CD8-positive, alpha-beta memory T cell (primary cell): ENCODE measurements around the gene PHACTR3. TPM values are rescaled to one million over a fixed set of nuclear protein-coding genes. Genes with fewer than 3 reads are reported as not detected.

Source experiments
- CTCF ChIA-PET: fragments of 350-600 bp; sonication (Branson Sonifier 250); formaldehyde crosslinking; loops from one replicate; lab custom pipeline; 2021; ENCODE audit warnings: antibody characterized with exemption; lab: Charles Lee
- POLR2A ChIA-PET: fragments of 350-600 bp; sonication (Branson Sonifier 250); formaldehyde crosslinking; loops from one replicate; lab custom pipeline; 2021; ENCODE audit warnings: antibody characterized with exemption; lab: Charles Lee
- DNase-seq, 5 donors: peaks; one replicate each; pipeline versions ENCODE4 v3.0.0 to v3.0.0-alpha.2; 2020 to 2022; ENCODE audit warnings: mixed read lengths in 1 of 5
- H3K27ac ChIP-seq: one replicate; pipeline ENCODE4 v1.7.0; 2013; ENCODE audit warnings: low read depth, mild to moderate bottlenecking, low read length, moderate library complexity
- H3K27me3 ChIP-seq: 2 replicates; pipeline ENCODE4 v1.7.0; 2013; ENCODE audit warnings: low read length, mild to moderate bottlenecking; ENCODE audit not compliant: insufficient read depth, poor library complexity, severe bottlenecking
- H3K36me3 ChIP-seq: 2 replicates; pipeline ENCODE4 v1.7.0; 2013; ENCODE audit warnings: mild to moderate bottlenecking, low read length, moderate library complexity; ENCODE audit not compliant: insufficient read depth
- H3K4me1 ChIP-seq: 2 replicates; pipeline ENCODE4 v1.7.0; 2013; ENCODE audit warnings: mild to moderate bottlenecking, low read length, moderate library complexity; ENCODE audit not compliant: insufficient read depth
- H3K4me3 ChIP-seq: 2 replicates; pipeline ENCODE4 v1.7.0; 2013; ENCODE audit warnings: mild to moderate bottlenecking, low read length
- H3K9me3 ChIP-seq: 2 replicates; pipeline ENCODE4 v1.7.0; 2013; ENCODE audit warnings: mild to moderate bottlenecking, low read length
- H3K27ac Mint-ChIP-seq, 8 donors: one replicate each; pipeline ENCODE4 v1.8.0; 2020 to 2021; ENCODE audit warnings: mixed read lengths in 8 of 8, mild to moderate bottlenecking in 6 of 8, inconsistent platforms in 3 of 8, moderate library complexity in 3 of 8
- H3K27me3 Mint-ChIP-seq, 2 donors: one replicate each; pipeline ENCODE4 v1.8.0; 2020 to 2021; ENCODE audit warnings: mixed read lengths in 2 of 2, mild to moderate bottlenecking in 1 of 2, moderate library complexity in 1 of 2
- H3K36me3 Mint-ChIP-seq, 3 donors: one replicate each; pipeline ENCODE4 v1.8.0; 2020 to 2021; ENCODE audit warnings: mixed read lengths in 3 of 3, inconsistent platforms in 1 of 3, mild to moderate bottlenecking in 1 of 3
- H3K4me1 Mint-ChIP-seq, 3 donors: one replicate each; pipeline ENCODE4 v1.8.0; 2020 to 2021; ENCODE audit warnings: mixed read lengths in 3 of 3, inconsistent platforms in 1 of 3, mild to moderate bottlenecking in 1 of 3
- H3K4me3 Mint-ChIP-seq, 7 donors: one replicate each; pipeline ENCODE4 v1.8.0; 2020 to 2021; ENCODE audit warnings: mixed read lengths in 7 of 7, mild to moderate bottlenecking in 6 of 7, moderate library complexity in 4 of 7, inconsistent platforms in 2 of 7
- H3K9me3 Mint-ChIP-seq, 5 donors: one replicate each; pipeline ENCODE4 v1.8.0; 2020 to 2022; ENCODE audit warnings: mixed read lengths in 5 of 5, mild to moderate bottlenecking in 3 of 5, moderate library complexity in 2 of 5, inconsistent platforms in 1 of 5
- polyA plus RNA-seq: library from polyadenylated mRNA; unstranded; fragments of 300-500 nt; fragmentation: Illumina TruSeq; gene quantifications from one replicate; pipeline ENCODE4 v1.2.3, GENCODE V29; 2021
- total RNA-seq, 2 experiments: library from RNA; stranded (reverse); gene quantifications; one replicate each; pipeline ENCODE4 v1.2.3, GENCODE V29; 2021

PHACTR3 gene
- total and polyA plus RNA-seq, 3 experiments from 2014 or later, result not detected

DNA sequence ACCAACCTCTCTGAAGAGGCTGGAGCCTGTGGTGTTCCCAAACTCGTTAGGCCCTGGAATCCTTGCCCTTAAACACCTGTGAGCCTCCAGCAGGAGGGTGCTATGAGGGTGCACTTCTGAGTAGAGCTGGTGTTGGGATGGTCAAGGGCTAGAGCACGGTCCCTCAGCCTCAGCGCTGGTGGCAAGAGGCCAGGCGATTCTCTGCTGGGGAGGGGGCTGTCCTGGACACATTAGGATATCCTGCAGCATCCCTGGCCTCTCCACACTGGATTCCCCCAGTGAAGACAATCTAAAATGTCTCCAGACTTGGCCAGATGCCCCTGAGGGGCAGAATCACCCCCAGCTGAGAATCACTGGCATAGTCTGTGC lies 171.3 kb downstream of the PHACTR3 start:
- CTCF ChIA-PET, result no interaction called here
- Histone ChIP-seq H3K4me3 (no peak overlapping the region), H3K4me1 (no peaks in the 10 kb centered on the region), H3K27me3 (no peaks in the 10 kb centered on the region), H3K27ac (no peak overlapping the region), H3K36me3 (no peaks in the 10 kb centered on the region), H3K9me3 (no peaks in the 10 kb centered on the region)
- POLR2A ChIA-PET, result no interaction called here
- Mint-ChIP-seq H3K4me1 (no peaks in the 10 kb centered on the region), H3K27me3 (peaks cover 3 to 10% of the 10 kb centered on the region in 2 donors), H3K9me3 (no peaks in the 10 kb centered on the region), H3K27ac (no peak overlapping the region), H3K36me3 (no peaks in the 10 kb centered on the region), H3K4me3 (no peak overlapping the region)
- no peak for DNase-seq

DNA sequence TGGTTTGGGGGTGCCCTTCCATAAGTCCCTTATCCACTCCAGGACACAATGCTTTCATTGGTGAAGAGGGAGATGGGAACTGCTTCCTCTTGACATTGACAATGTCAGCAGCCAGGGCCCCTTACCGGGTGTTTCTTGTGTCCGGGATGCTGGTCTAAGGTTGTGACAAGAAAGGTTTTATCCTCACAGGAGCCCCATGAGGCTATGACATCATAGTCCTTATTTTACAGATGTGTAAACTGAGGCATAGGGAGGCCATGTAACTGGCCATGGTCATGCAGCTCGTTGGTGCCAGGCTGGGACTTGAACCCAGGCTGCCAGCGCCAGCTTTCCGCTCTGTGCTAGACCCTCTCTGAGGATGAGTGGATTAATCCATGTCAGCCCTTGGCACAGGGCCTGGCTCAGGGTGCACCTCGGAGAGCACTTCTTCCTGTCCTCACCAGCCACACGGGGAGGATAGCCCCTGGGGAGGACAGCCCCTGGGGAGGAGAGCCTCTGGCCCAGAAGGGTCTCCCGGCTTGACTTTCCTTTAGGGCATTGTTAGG lies 171.8 kb downstream of the PHACTR3 start:
- no peaks in the 10 kb centered on the region for H3K4me1 Mint-ChIP-seq
- no peaks in the 10 kb centered on the region for H3K4me1 ChIP-seq
- peaks cover 3 to 10% of the 10 kb centered on the region in 2 donors for H3K27me3 Mint-ChIP-seq
- no peaks in the 10 kb centered on the region for H3K9me3 Mint-ChIP-seq
- no peaks in the 10 kb centered on the region for H3K9me3 ChIP-seq
- no peak overlapping the region for H3K27ac ChIP-seq
- no peaks in the 10 kb centered on the region for H3K36me3 Mint-ChIP-seq
- ChIA-PET CTCF (no interaction called here), POLR2A (no interaction called here)
- no peaks in the 10 kb centered on the region for H3K27me3 ChIP-seq
- H3K4me3 ChIP-seq, result no peak overlapping the region
- no peak overlapping the region for H3K4me3 Mint-ChIP-seq
- DNase-seq, result no peak
- H3K36me3 ChIP-seq, result no peaks in the 10 kb centered on the region
- peak overlapping the region in 1 of 8 donors; percentile 29 for H3K27ac Mint-ChIP-seq

DNA sequence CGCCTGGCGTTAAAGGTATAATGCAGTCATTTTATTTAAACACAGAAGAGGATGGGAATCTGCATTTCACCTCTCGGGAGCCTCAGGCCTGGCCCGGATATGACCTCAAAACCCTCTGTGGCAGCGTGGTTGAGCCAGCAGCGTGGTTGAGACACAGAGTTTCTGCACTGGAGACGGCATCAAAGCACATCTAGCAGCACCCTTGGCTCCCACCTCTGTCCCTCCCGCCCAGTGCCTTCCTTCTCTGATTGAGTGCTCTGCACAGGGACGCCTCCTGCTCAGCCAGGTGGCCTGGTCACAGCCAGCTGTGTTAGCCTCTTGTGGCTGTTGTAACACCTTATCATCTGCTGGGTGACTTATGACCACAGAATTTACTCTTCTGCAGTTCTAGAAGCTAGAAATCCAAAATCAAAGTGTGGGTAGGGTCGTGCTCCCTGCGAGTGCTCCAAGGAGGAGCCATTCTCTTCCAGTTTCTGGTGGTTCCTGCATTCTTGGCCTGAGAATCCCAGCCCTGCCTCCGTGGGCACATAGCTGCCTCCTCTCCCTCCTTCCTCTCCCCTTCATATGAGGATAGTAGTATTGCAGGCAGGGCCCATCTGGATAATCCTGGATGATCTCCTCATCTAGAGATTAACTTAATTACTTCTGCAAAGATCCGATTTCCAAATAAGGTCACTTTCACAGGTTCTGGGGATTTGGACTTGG lies 172.4 kb downstream of the PHACTR3 start:
- Mint-ChIP-seq H3K9me3 (no peaks in the 10 kb centered on the region), H3K27me3 (peaks cover 3 to 9% of the 10 kb centered on the region in 2 donors), H3K4me3 (no peak overlapping the region), H3K27ac (peak overlapping the region in 1 of 8 donors; percentile 29), H3K36me3 (no peaks in the 10 kb centered on the region), H3K4me1 (no peaks in the 10 kb centered on the region)
- no peaks in the 10 kb centered on the region for H3K9me3 ChIP-seq
- H3K36me3 ChIP-seq, result no peaks in the 10 kb centered on the region
- H3K4me3 ChIP-seq, result no peak overlapping the region
- DNase-seq, result no peak
- H3K4me1 ChIP-seq, result no peaks in the 10 kb centered on the region
- POLR2A ChIA-PET, result no interaction called here
- CTCF ChIA-PET, result no interaction called here
- no peaks in the 10 kb centered on the region for H3K27me3 ChIP-seq
- no peak overlapping the region for H3K27ac ChIP-seq

GRCh38 chr20:59777331-59777725 lies 173.0 kb downstream of the PHACTR3 start:
- no peak overlapping the region for H3K27ac Mint-ChIP-seq
- H3K4me1 Mint-ChIP-seq, result no peaks in the 10 kb centered on the region
- H3K9me3 Mint-ChIP-seq, result no peaks in the 10 kb centered on the region
- ChIA-PET POLR2A (no interaction called here), CTCF (no interaction called here)
- Histone ChIP-seq H3K27ac (no peak overlapping the region), H3K9me3 (no peaks in the 10 kb centered on the region), H3K4me3 (no peak overlapping the region), H3K36me3 (no peaks in the 10 kb centered on the region), H3K4me1 (no peaks in the 10 kb centered on the region), H3K27me3 (no peaks in the 10 kb centered on the region)
- no peaks in the 10 kb centered on the region for H3K36me3 Mint-ChIP-seq
- H3K27me3 Mint-ChIP-seq, result peaks cover 3 to 9% of the 10 kb centered on the region in 2 donors
- DNase-seq, result no peak
- H3K4me3 Mint-ChIP-seq, result no peak overlapping the region

GRCh38 chr20:59777814-59778575 lies 173.7 kb downstream of the PHACTR3 start:
- H3K9me3 Mint-ChIP-seq, result no peaks in the 10 kb centered on the region
- H3K27me3 Mint-ChIP-seq, result peaks cover 2 to 9% of the 10 kb centered on the region in 2 donors
- ChIA-PET POLR2A (no interaction called here), CTCF (no interaction called here)
- H3K27ac ChIP-seq, result no peak overlapping the region
- H3K27ac Mint-ChIP-seq, result no peak overlapping the region
- no peaks in the 10 kb centered on the region for H3K4me1 Mint-ChIP-seq
- no peaks in the 10 kb centered on the region for H3K36me3 Mint-ChIP-seq
- no peak overlapping the region for H3K4me3 Mint-ChIP-seq
- H3K9me3 ChIP-seq, result no peaks in the 10 kb centered on the region
- DNase-seq, result no peak
- H3K4me3 ChIP-seq, result no peak overlapping the region
- H3K36me3 ChIP-seq, result no peaks in the 10 kb centered on the region
- no peaks in the 10 kb centered on the region for H3K4me1 ChIP-seq
- H3K27me3 ChIP-seq, result no peaks in the 10 kb centered on the region

DNA sequence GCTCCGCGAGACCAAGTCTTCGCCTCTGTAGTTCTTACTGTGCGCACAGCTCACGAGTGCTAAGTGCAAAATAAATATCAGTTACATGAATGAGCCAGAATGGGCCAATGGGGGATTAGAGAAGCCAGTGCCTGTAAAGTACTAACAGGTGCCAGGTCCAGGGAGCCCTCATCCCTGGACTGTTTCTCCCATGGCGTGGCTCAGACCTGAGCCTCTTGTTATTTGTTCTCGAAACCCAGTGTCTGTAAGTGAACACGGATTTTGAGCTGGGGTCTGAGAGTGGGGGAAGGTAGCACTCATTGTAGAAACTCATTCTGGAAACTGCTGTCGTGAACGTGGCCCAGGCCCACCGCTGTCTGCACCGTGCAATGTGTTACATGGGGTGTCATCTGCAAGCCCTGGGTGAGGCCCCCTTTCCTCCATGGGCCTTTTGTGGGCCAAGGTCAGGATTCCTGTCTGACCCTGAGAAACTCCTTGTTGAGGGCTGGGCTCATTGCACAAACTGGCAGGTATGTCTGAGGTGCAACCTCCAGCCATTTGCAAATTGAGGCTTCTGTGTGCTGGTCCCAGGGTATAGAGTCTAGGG lies 174.4 kb downstream of the PHACTR3 start:
- ChIA-PET POLR2A (no interaction called here), CTCF (no interaction called here)
- peaks cover 2 to 9% of the 10 kb centered on the region in 2 donors for H3K27me3 Mint-ChIP-seq
- no peaks in the 10 kb centered on the region for H3K4me1 ChIP-seq
- H3K27me3 ChIP-seq, result no peaks in the 10 kb centered on the region
- H3K4me3 ChIP-seq, result no peak overlapping the region
- no peaks in the 10 kb centered on the region for H3K36me3 Mint-ChIP-seq
- H3K4me1 Mint-ChIP-seq, result no peaks in the 10 kb centered on the region
- no peak overlapping the region for H3K4me3 Mint-ChIP-seq
- no peaks in the 10 kb centered on the region for H3K9me3 Mint-ChIP-seq
- no peaks in the 10 kb centered on the region for H3K9me3 ChIP-seq
- DNase-seq, result no peak
- H3K36me3 ChIP-seq, result no peaks in the 10 kb centered on the region
- H3K27ac ChIP-seq, result no peak overlapping the region
- H3K27ac Mint-ChIP-seq, result no peak overlapping the region

- Histone ChIP-seq H3K36me3 (no peaks in the 10 kb centered on the region), H3K4me3 (no peak overlapping the region), H3K27me3 (no peaks in the 10 kb centered on the region), H3K27ac (no peak overlapping the region), H3K4me1 (no peaks in the 10 kb centered on the region), H3K9me3 (no peaks in the 10 kb centered on the region)
- POLR2A ChIA-PET, result no interaction called here
- H3K4me1 Mint-ChIP-seq, result no peaks in the 10 kb centered on the region
- no peak for DNase-seq
- H3K4me3 Mint-ChIP-seq, result no peak overlapping the region
- no peaks in the 10 kb centered on the region for H3K9me3 Mint-ChIP-seq
- no peak overlapping the region for H3K27ac Mint-ChIP-seq
- CTCF ChIA-PET, result no interaction called here
- H3K36me3 Mint-ChIP-seq, result no peaks in the 10 kb centered on the region
- H3K27me3 Mint-ChIP-seq, result peaks cover 2 to 9% of the 10 kb centered on the region in 2 donors
Observed at GRCh38 chr20:59779656-59780380, 175.5 kb downstream of the PHACTR3 start.
